ENCODE data around the gene MKRN2OS.

- TF ChIP-seq FOXS1 (CRISPR knock-in tag; IDR thresholded peaks at IDR 0.05), result no peak
- TF ChIP-seq RAD21 (conservative IDR thresholded peaks at IDR 0.05 in 1 of 2, IDR thresholded peaks at IDR 0.05 in 1 of 2), result no peak
- no peak for TF ChIP-seq NFE2L2 (conservative IDR thresholded peaks at IDR 0.05; ENCODE audit: low read length)
- TF ChIP-seq JUN (IDR thresholded peaks at IDR 0.05), result no peak
- TF ChIP-seq CTCF (IDR thresholded peaks at IDR 0.05), result no peak
- TF ChIP-seq FOSL2 (IDR thresholded peaks at IDR 0.05), result no peak
- TF ChIP-seq FOSL2 (CRISPR knock-in tag; IDR thresholded peaks at IDR 0.05), result no peak
- TF ChIP-seq TFCP2L1 (CRISPR knock-in tag; IDR thresholded peaks at IDR 0.05), result no peak
- no peak for TF ChIP-seq EP300 (IDR thresholded peaks at IDR 0.05)
Measured at GRCh38 chr3:12585181-12585580, 39.9 kb upstream of the MKRN2OS start.

Measured in A549 (cell line).